DND-41 (cell line): ENCODE data around the gene SERGEF.

Experiments used
- ATAC-seq: fragments of 200-7000 bp; cut with Tn5 transposase; 3 replicates; pipeline ENCODE4 v1.9.1; 2021; ENCODE audit warnings: low read depth; ENCODE audit not compliant: insufficient read depth
- DNase-seq: peaks from one replicate; pipeline ENCODE4 v3.0.0-alpha.2; 2020
- H2AFZ ChIP-seq: 2 replicates; pipeline ENCODE4 v1.6.0; 2012; ENCODE audit warnings: low read depth, low read length
- H3K27ac ChIP-seq: 2 replicates; pipeline ENCODE4 v1.5.1; 2012; ENCODE audit warnings: low read length, inconsistent platforms
- H3K27me3 ChIP-seq: fragments of 200-600 bp; sonication (generic); 2 replicates; pipeline ENCODE4 v1.6.0; 2012; ENCODE audit warnings: low read length, mild to moderate bottlenecking, inconsistent platforms; ENCODE audit not compliant: insufficient read depth, poor library complexity
- H3K36me3 ChIP-seq: 2 replicates; pipeline ENCODE4 v1.5.1; 2012; ENCODE audit warnings: low read length, inconsistent platforms; ENCODE audit not compliant: insufficient read depth
- H3K4me1 ChIP-seq: 2 replicates; pipeline ENCODE4 v1.5.1; 2012; ENCODE audit warnings: mild to moderate bottlenecking, low read length; ENCODE audit not compliant: insufficient read depth
- H3K4me2 ChIP-seq: 2 replicates; pipeline ENCODE4 v1.6.0; 2012; ENCODE audit warnings: mild to moderate bottlenecking, moderate library complexity, low read length, inconsistent platforms; ENCODE audit not compliant: insufficient read depth
- H3K4me3 ChIP-seq, 2 experiments: fragments of 200-600 bp in 1 of 2; shearing (Covaris generic) in 1 of 2; 2 replicates each; pipeline ENCODE4 v1.5.1; 2012 to 2016; ENCODE audit warnings: inconsistent platforms in 2 of 2, low read length in 2 of 2, mild to moderate bottlenecking in 2 of 2, low read depth in 1 of 2, moderate library complexity in 1 of 2
- H3K79me2 ChIP-seq: 2 replicates; pipeline ENCODE4 v1.6.0; 2012; ENCODE audit warnings: low read length, inconsistent platforms; ENCODE audit not compliant: insufficient read depth
- H3K9ac ChIP-seq: 2 replicates; pipeline ENCODE4 v1.6.0; 2012; ENCODE audit warnings: low read depth, mild to moderate bottlenecking, inconsistent platforms, low read length, moderate library complexity
- H3K9me3 ChIP-seq: 2 replicates; pipeline ENCODE4 v1.5.1; 2012; ENCODE audit warnings: low read length, moderate library complexity, mild to moderate bottlenecking, inconsistent platforms; ENCODE audit not compliant: insufficient read depth, severe bottlenecking
- H4K20me1 ChIP-seq: 2 replicates; pipeline ENCODE4 v1.6.0; 2012; ENCODE audit warnings: low read length; ENCODE audit not compliant: insufficient read depth
- CTCF ChIP-seq: IDR thresholded peaks from 2 replicates; pipeline ENCODE4 v1.5.1; 2012; ENCODE audit warnings: borderline replicate concordance, low read length, moderate library complexity, mild to moderate bottlenecking; ENCODE audit not compliant: poor library complexity, severe bottlenecking; ENCODE audit errors: extremely low read depth
- EZH2 ChIP-seq: IDR thresholded peaks from 3 replicates; pipeline ENCODE4 v1.6.1; 2012; ENCODE audit warnings: borderline replicate concordance, low read depth, mild to moderate bottlenecking, moderate library complexity, low read length, inconsistent platforms; ENCODE audit not compliant: severe bottlenecking

The SERGEF gene

GRCh38 chr11:17972987-17973386 lies 39.9 kb downstream of the SERGEF start:
- Histone ChIP-seq H3K9me3 (peaks cover 7% of the 10 kb centered on the region), H3K36me3 (peaks cover 46% of the 10 kb centered on the region), H3K4me3 (no peak overlapping the region), H3K79me2 (no peaks in the 10 kb centered on the region), H4K20me1 (no peaks in the 10 kb centered on the region), H2AFZ (no peak overlapping the region), H3K27ac (no peak overlapping the region), H3K4me1 (no peaks in the 10 kb centered on the region), H3K9ac (no peak overlapping the region), H3K4me2 (no peak overlapping the region), H3K27me3 (no peaks in the 10 kb centered on the region)
- peak; percentile 15 for DNase-seq
- ATAC-seq, result no peak
- TF ChIP-seq CTCF (peak; percentile 54), EZH2 (no peak)

- TF ChIP-seq CTCF (no peak), EZH2 (no peak)
- H3K36me3 ChIP-seq, result peaks cover 27% of the 10 kb centered on the region
- H3K79me2 ChIP-seq, result no peaks in the 10 kb centered on the region
- peaks cover 7% of the 10 kb centered on the region for H3K9me3 ChIP-seq
- 0 out of 2 replicates have a peak, but pooled peaks cover 4% of the 10 kb centered on the region for H4K20me1 ChIP-seq
- H3K9ac ChIP-seq, result no peak overlapping the region
- H2AFZ ChIP-seq, result no peak overlapping the region
- DNase-seq (no peak), ATAC-seq (no peak)
- H3K4me2 ChIP-seq, result no peak overlapping the region
- no peaks in the 10 kb centered on the region for H3K4me1 ChIP-seq
- H3K4me3 ChIP-seq, result no peak overlapping the region
- no peak overlapping the region for H3K27ac ChIP-seq
- no peaks in the 10 kb centered on the region for H3K27me3 ChIP-seq
Observed at GRCh38 chr11:17968206-17968605, 44.6 kb downstream of the SERGEF start.

- TF ChIP-seq EZH2 (no peak), CTCF (no peak)
- Histone ChIP-seq H3K4me3 (no peak overlapping the region), H4K20me1 (0 out of 2 replicates have a peak, but pooled peaks cover 4% of the 10 kb centered on the region), H3K4me1 (no peaks in the 10 kb centered on the region), H3K9ac (no peak overlapping the region), H3K27me3 (no peaks in the 10 kb centered on the region), H3K27ac (no peak overlapping the region), H3K79me2 (no peaks in the 10 kb centered on the region), H2AFZ (no peak overlapping the region), H3K4me2 (no peak overlapping the region), H3K36me3 (peaks cover 21% of the 10 kb centered on the region), H3K9me3 (peaks cover 7% of the 10 kb centered on the region)
- ATAC-seq, result no peak
- no peak for DNase-seq
Observed at GRCh38 chr11:17967661-17968060, 45.2 kb downstream of the SERGEF start.

- no peaks in the 10 kb centered on the region for H3K9me3 ChIP-seq
Observed at GRCh38 chr11:17960091-17960490, 52.8 kb downstream of the SERGEF start.

More at GRCh38 chr11:17960091-17960490, 52.8 kb downstream of the SERGEF start:
- H3K27ac ChIP-seq, result no peak overlapping the region
- H3K79me2 ChIP-seq, result no peaks in the 10 kb centered on the region
- H3K27me3 ChIP-seq, result no peaks in the 10 kb centered on the region
- DNase-seq (no peak), ATAC-seq (no peak)
- H4K20me1 ChIP-seq, result 0 out of 2 replicates have a peak, but pooled peaks cover 3% of the 10 kb centered on the region
- peaks cover 56% of the 10 kb centered on the region for H3K36me3 ChIP-seq
- TF ChIP-seq EZH2, result no peak
- TF ChIP-seq CTCF, result no peak
- H3K4me1 ChIP-seq, result no peaks in the 10 kb centered on the region
- H2AFZ ChIP-seq, result no peak overlapping the region
- H3K4me3 ChIP-seq, result no peak overlapping the region
- H3K9ac ChIP-seq, result no peak overlapping the region
- no peak overlapping the region for H3K4me2 ChIP-seq
